ENCODE results near the gene UCP2. TPM values are rescaled to one million over a fixed set of nuclear protein-coding genes. Genes with fewer than 3 reads are reported as not detected.

Gene UCP2
- total and polyA plus RNA-seq, 7 donors: 11.8 to 99.5 (median 74.5) TPM

DNA sequence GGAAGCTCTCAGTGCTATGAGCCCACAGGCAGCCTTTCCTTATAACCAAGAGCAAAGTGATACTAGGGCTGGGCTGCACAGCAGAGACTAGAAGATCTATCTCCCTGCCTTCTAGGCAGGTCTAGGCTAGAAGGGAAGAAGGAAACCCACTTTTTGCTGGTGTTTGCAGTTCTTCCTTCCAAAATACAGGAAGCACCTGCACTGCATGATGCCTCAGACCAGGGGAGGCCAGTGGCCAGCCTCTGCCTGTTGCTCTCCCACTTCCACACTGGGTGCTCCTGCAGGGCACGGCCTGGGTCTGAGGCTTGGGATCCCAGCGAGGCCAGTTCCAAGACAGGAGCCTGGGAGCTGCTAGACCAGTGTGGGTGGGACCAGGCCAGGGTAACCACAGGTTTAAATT, 32.2 kb upstream of the UCP2 start:
- H3K36me3 ChIP-seq (ENCODE audit: insufficient read depth in 1 of 2, low read depth in 1 of 2): peaks cover 0 to 5% of the 10 kb centered on the region in 2 donors
- no peak for DNase-seq
- intact Hi-C loops (cut with DNase I): loop anchor here in 1 of 2 donors (5.0 kb wide), 1 partner anchor 57 kb away; no protein-coding TSS in a partner anchor

DNA sequence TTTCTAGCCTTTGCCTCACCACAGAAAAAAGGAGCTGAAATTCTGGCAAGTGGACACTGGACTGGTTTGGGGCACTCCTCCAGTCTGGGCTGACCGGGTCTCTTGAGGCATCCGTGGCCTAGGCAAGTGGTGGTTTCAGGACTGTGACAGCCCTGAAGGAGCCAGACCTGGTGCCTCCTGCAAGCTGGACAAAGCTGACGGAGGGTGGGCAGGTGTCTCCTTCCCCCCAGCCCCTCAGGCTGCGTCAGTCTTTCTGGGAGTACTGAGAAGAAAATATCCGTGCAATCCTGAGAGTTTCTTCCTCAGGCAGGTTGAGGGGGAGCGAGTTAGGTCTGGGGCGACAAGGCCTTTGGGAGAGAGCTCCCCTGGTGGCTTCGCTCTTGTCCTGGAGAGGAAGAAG, 30.5 kb upstream of the UCP2 start:
- no peak for DNase-seq
- Histone ChIP-seq H3K27me3 (ENCODE audit: insufficient read depth in 3 of 3, low read length in 2 of 3) (no peaks in the 10 kb centered on the region), H3K4me3 (no peak overlapping the region), H3K36me3 (ENCODE audit: insufficient read depth in 1 of 2, low read depth in 1 of 2) (peaks cover 0 to 5% of the 10 kb centered on the region in 2 donors), H3K27ac (no peak overlapping the region), H3K4me1 (peaks cover 34% of the 10 kb centered on the region), H3K9me3 (no peaks in the 10 kb centered on the region)
- 93 to 94% (median 94%) methylated on average over 8 of the region's 8 CpGs for WGBS, 3 donors
- no peak for ATAC-seq
- TF ChIP-seq, protein P1, sequence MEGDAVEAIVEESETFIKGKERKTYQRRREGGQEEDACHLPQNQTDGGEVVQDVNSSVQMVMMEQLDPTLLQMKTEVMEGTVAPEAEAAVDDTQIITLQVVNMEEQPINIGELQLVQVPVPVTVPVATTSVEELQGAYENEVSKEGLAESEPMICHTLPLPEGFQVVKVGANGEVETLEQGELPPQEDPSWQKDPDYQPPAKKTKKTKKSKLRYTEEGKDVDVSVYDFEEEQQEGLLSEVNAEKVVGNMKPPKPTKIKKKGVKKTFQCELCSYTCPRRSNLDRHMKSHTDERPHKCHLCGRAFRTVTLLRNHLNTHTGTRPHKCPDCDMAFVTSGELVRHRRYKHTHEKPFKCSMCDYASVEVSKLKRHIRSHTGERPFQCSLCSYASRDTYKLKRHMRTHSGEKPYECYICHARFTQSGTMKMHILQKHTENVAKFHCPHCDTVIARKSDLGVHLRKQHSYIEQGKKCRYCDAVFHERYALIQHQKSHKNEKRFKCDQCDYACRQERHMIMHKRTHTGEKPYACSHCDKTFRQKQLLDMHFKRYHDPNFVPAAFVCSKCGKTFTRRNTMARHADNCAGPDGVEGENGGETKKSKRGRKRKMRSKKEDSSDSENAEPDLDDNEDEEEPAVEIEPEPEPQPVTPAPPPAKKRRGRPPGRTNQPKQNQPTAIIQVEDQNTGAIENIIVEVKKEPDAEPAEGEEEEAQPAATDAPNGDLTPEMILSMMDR (IDR thresholded peaks at IDR 0.05): no peak
- intact Hi-C loops (cut with DNase I): loop anchor here in 1 of 2 donors (5.0 kb wide), 1 partner anchor 59 kb away; no protein-coding TSS in a partner anchor

More for the DNA sequence above, 32.2 kb upstream of the UCP2 start:
- TF ChIP-seq, protein P1 (IDR thresholded peaks at IDR 0.05): no peak
- Histone ChIP-seq H3K4me3 (no peak overlapping the region), H3K27ac (no peak overlapping the region), H3K4me1 (peaks cover 41% of the 10 kb centered on the region), H3K9me3 (no peaks in the 10 kb centered on the region), H3K27me3 (ENCODE audit: insufficient read depth in 3 of 3, low read length in 2 of 3) (no peaks in the 10 kb centered on the region)
- 90 to 95% (median 91%) methylated on average over 2 of the region's 2 CpGs for WGBS, 3 donors
- no peak for ATAC-seq

DNA sequence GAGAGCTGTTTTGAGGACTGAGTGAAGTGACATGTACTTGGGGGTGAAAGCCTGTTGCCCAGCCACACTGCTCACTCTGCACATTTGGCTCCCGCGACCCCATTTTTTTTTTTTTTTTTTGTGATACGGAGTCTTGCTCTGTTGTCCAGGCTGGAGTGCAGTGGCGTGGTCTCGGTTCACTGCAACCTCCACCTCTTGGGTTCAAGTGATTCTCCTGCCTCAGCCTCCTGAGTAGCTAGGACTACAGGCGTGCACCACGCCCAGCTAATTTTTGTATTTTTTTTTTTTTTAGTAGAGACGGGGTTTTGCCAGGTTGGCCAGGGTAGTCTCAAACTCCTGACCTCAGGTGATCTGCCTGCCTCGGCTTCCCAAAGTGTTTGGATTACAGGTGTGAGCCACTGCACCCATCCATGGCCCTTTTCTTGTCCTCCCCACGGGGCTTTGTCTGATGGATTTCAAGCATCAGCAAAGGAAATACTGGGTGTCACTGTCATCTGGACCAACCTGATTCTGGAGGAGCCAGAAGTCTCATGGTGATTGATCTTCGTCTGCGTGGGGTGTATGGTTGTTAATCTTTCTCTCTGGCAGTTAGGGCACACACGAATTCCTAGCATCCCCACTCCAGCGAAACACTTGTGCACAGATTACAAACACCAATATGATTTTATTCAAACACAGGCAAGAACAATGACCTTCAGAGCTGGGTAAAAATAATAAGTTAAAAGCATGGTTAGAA, 29.6 kb upstream of the UCP2 start:
- H3K27me3 ChIP-seq (ENCODE audit: insufficient read depth in 3 of 3, low read length in 2 of 3): no peaks in the 10 kb centered on the region
- intact Hi-C loops (cut with DNase I): loop anchor here in 1 of 2 donors (5.0 kb wide), 1 partner anchor 60 kb away; no protein-coding TSS in a partner anchor
- DNase-seq (no peak), ATAC-seq (no peak)
- H3K9me3 ChIP-seq: no peaks in the 10 kb centered on the region
- TF ChIP-seq, protein P1 (IDR thresholded peaks at IDR 0.05): no peak
- 87 to 97% (median 88%) methylated on average over 13 to 14 of the region's 14 CpGs for WGBS, 3 donors
- H3K36me3 ChIP-seq (ENCODE audit: insufficient read depth in 1 of 2, low read depth in 1 of 2): peaks cover 0 to 5% of the 10 kb centered on the region in 2 donors
- H3K27ac ChIP-seq: no peak overlapping the region
- no peak overlapping the region for H3K4me3 ChIP-seq
- peaks cover 25% of the 10 kb centered on the region for H3K4me1 ChIP-seq

DNA sequence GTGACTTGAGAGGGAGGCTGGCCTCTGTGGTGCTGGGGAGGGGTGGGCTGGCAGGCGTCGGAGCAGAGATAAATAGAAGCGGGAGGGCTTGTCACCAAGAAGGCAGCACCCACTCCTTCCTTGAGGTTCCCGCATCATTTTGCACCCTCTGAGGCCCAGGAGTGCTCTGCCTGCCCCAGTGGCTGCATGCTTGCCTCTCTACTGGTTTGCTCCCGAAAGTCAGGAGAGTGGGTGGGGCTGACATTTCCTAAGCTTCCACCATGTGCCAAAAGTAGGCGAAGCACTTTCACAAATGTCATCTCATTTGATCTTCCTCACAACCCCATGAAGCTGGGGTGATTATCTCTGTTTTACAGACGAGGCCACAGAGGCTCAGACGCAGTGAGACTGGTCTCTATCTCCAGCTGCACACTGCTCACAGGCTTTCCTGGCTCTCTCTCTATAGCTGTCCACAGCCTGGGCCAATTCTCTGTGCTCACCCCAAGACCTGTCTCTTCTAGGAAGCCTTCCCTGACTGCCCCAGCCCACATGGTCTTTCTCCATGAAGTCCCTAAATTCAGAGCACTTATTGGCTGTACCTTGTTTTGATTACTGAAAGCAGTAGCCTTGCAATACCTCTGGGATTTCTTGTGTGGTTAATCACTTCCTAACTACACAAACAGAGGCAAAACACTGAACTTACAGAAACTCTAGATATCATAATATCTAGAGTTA, 28.9 kb upstream of the UCP2 start:
- peak overlapping the region; percentile 98 for H3K27ac ChIP-seq

More for the DNA sequence above, 28.9 kb upstream of the UCP2 start:
- DNase-seq (no peak), ATAC-seq (no peak)
- TF ChIP-seq, protein P1 (IDR thresholded peaks at IDR 0.05): no peak
- Histone ChIP-seq H3K4me1 (peaks cover 28% of the 10 kb centered on the region), H3K4me3 (no peak overlapping the region), H3K36me3 (ENCODE audit: insufficient read depth in 1 of 2, low read depth in 1 of 2) (peaks cover 0 to 7% of the 10 kb centered on the region in 2 donors), H3K9me3 (no peaks in the 10 kb centered on the region), H3K27me3 (ENCODE audit: insufficient read depth in 3 of 3, low read length in 2 of 3) (no peaks in the 10 kb centered on the region)
- 34 to 77% (median 57%) methylated on average over 8 of the region's 8 CpGs for WGBS, 3 donors
- intact Hi-C loops (cut with DNase I): loop anchor here in 1 of 2 donors (5.0 kb wide), 1 partner anchor 61 kb away; no protein-coding TSS in a partner anchor
